Ishikawa (cell line): ENCODE data around the gene ATG9A.

Experiments used
- CEBPB ChIP-seq: IDR thresholded peaks from 2 replicates; pipeline ENCODE4 v1.6.1; 2012
- CREB1 ChIP-seq: IDR thresholded peaks from 2 replicates; pipeline ENCODE4 v1.6.1; 2012; ENCODE audit warnings: low read depth
- EGR1 ChIP-seq: IDR thresholded peaks from 2 replicates; pipeline ENCODE4 v1.6.1; 2012
- EP300 ChIP-seq: IDR thresholded peaks from 2 replicates; pipeline ENCODE4 v1.6.1; 2012; ENCODE audit warnings: borderline replicate concordance
- FOXM1 ChIP-seq: IDR thresholded peaks from 2 replicates; pipeline ENCODE4 v1.6.1; 2012; ENCODE audit warnings: low read depth, borderline replicate concordance
- MAX ChIP-seq: IDR thresholded peaks from 2 replicates; pipeline ENCODE4 v1.6.1; 2012
- NFIC ChIP-seq: IDR thresholded peaks from 2 replicates; pipeline ENCODE4 v1.6.1; 2012
- RAD21 ChIP-seq: IDR thresholded peaks from 2 replicates; pipeline ENCODE4 v1.6.1; 2012; ENCODE audit warnings: low read depth
- TAF1 ChIP-seq: IDR thresholded peaks from 2 replicates; pipeline ENCODE4 v1.6.1; 2012; ENCODE audit warnings: low read depth, mild to moderate bottlenecking
- TCF12 ChIP-seq: IDR thresholded peaks from 2 replicates; pipeline ENCODE4 v1.6.1; 2012; ENCODE audit warnings: low read depth
- TEAD4 ChIP-seq: IDR thresholded peaks from 2 replicates; pipeline ENCODE4 v1.6.1; 2012
- USF1 ChIP-seq: IDR thresholded peaks from 2 replicates; pipeline ENCODE4 v1.6.1; 2012
- YY1 ChIP-seq: IDR thresholded peaks from 2 replicates; pipeline ENCODE4 v1.6.1; 2012; ENCODE audit warnings: low read depth
- ZBTB7A ChIP-seq: IDR thresholded peaks from 2 replicates; pipeline ENCODE4 v1.6.1; 2012; ENCODE audit warnings: low read depth
- TF ChIP-seq, protein P1 (sequence below): IDR thresholded peaks from 2 replicates; pipeline ENCODE4 v1.6.1; 2012; ENCODE audit warnings: low read depth, mild to moderate bottlenecking

Gene ATG9A

DNA sequence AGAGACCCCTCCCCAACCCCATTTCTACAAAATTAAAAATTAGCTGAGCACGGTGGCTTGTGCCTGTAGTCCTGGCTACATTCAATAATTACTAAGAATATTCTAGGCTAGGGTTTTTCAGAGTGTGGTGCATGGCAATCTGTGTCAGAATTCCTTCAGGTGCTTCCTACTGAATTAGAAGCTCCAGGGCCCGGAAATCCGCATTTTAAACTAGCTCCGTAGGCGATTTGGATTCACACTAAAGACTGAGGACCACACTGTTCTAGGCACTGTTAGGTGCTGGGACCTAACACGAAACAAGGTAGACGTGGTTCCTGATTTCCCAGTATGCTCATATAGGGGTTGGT is 23.5 kb downstream of the ATG9A start:
- TF ChIP-seq EP300, result no peak
- no peak for TF ChIP-seq RAD21
- no peak for TF ChIP-seq ZBTB7A
- no peak for TF ChIP-seq MAX
- no peak for TF ChIP-seq FOXM1
- TF ChIP-seq CREB1, result no peak
- no peak for TF ChIP-seq TEAD4
- TF ChIP-seq TAF1, result no peak
- no peak for TF ChIP-seq TCF12
- TF ChIP-seq NFIC, result no peak
- no peak for TF ChIP-seq USF1
- no peak for TF ChIP-seq YY1
- TF ChIP-seq EGR1, result no peak
- TF ChIP-seq, protein P1, sequence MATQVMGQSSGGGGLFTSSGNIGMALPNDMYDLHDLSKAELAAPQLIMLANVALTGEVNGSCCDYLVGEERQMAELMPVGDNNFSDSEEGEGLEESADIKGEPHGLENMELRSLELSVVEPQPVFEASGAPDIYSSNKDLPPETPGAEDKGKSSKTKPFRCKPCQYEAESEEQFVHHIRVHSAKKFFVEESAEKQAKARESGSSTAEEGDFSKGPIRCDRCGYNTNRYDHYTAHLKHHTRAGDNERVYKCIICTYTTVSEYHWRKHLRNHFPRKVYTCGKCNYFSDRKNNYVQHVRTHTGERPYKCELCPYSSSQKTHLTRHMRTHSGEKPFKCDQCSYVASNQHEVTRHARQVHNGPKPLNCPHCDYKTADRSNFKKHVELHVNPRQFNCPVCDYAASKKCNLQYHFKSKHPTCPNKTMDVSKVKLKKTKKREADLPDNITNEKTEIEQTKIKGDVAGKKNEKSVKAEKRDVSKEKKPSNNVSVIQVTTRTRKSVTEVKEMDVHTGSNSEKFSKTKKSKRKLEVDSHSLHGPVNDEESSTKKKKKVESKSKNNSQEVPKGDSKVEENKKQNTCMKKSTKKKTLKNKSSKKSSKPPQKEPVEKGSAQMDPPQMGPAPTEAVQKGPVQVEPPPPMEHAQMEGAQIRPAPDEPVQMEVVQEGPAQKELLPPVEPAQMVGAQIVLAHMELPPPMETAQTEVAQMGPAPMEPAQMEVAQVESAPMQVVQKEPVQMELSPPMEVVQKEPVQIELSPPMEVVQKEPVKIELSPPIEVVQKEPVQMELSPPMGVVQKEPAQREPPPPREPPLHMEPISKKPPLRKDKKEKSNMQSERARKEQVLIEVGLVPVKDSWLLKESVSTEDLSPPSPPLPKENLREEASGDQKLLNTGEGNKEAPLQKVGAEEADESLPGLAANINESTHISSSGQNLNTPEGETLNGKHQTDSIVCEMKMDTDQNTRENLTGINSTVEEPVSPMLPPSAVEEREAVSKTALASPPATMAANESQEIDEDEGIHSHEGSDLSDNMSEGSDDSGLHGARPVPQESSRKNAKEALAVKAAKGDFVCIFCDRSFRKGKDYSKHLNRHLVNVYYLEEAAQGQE, result no peak
- no peak for TF ChIP-seq CEBPB

- TF ChIP-seq, protein P1, result no peak
- TF ChIP-seq TAF1 (no peak), TEAD4 (no peak), TCF12 (no peak), NFIC (no peak), USF1 (no peak), MAX (no peak), FOXM1 (no peak), CREB1 (no peak), ZBTB7A (no peak), RAD21 (no peak), YY1 (no peak), CEBPB (no peak)
These were observed 24.3 kb downstream of the ATG9A start for GRCh38 chr2:219205165-219205538.

DNA sequence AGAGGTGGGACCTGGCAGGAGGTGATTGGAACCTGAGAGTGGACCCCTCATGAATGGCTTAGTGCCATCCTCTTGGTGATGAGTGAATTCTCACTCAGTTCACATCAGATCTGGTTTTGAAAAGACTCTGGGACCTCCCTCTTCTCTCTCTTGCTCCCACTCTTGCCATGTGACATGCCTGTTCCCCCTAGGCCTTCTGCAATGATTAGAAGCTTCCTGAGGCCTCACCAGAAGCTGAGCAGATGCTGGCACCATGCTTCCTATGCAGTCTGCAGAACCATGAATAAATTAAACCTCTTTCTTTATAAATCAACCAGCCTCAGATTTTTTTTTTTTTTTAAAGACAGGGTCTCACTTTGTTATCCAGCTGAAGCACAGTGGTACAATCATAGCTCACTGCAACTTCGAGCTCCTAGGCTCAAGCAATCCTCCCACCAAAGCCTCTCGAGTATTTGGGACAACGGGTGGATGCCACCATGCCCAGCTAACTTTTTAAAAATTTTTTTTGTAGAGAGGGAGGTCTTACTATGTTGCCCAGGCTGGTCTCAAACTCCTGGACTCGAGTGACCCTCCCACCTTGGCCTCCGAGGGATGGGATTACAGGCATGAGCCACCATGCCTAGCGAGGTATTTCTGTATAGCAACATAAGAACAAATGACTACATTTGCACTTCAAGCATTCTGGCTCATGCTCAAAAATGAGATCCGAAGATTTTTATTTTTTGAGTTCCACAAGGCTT is 24.8 kb downstream of the ATG9A start:
- TF ChIP-seq NFIC (no peak), TEAD4 (no peak), CEBPB (no peak), USF1 (no peak), FOXM1 (no peak), EGR1 (no peak), TCF12 (no peak), YY1 (no peak)
- TF ChIP-seq, protein P1, result no peak
